GM21526 (cell line): ENCODE results near the gene BIRC7.

Experiments
- ATAC-seq: cut with Tn5 transposase; IDR thresholded peaks from one replicate; pipeline ENCODE4 v1.9.1; 2021; ENCODE audit warnings: moderate library complexity; ENCODE audit not compliant: unreplicated experiment, low FRiP score

BIRC7 gene

GRCh38 chr20:63261060-63261794 lies 25.5 kb downstream of the BIRC7 start:
- no peak for ATAC-seq

GRCh38 chr20:63261795-63262528 lies 26.3 kb downstream of the BIRC7 start:
- ATAC-seq, result no peak

- no peak for ATAC-seq
These were observed 27.1 kb downstream of the BIRC7 start for GRCh38 chr20:63262836-63263235.

GRCh38 chr20:63264000-63264399 lies 28.3 kb downstream of the BIRC7 start:
- no peak for ATAC-seq

DNA sequence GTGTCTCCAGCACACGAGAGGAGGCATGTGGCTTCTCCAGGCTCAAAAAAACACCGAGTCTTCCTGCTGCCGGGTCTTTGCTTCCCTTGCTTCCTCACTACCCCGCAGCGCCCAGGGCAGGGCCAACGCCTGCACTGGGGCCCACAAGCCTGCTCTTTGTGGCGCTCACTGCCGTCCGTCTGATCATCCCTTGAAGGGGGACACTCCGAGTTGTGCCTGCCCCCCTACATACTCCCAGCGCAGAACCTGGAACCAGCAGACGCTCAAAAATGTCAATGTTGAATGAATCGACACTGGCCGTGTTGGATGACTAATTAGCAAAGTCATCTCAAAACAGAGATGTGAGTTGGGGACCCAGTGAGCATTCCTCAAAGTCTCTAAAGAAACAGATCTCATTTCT lies 28.8 kb downstream of the BIRC7 start:
- ATAC-seq, result no peak

GRCh38 chr20:63265891-63266515 lies 30.3 kb downstream of the BIRC7 start:
- no peak for ATAC-seq

GRCh38 chr20:63267691-63268090 lies 32.0 kb downstream of the BIRC7 start:
- no peak for ATAC-seq

DNA sequence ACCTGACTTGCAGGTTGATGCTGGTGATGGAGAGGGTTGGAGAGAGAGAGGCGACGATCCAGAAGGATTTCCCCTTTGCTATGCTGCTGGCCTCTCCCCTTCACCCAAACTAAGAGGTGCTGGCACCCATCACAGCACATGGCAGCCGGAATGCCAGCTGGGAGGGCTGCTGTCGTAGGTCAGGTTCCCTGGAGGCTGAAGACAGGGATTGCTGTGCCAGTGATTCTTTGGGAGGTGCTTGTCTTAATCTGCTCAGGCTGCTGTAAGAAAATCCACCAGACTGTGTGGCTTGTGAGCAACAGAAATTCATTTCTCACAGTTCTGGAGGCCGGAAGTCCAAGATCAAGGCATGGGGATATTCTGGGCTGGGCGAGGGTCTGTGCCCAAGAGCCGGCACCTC lies 32.6 kb downstream of the BIRC7 start:
- ATAC-seq, result no peak

GRCh38 chr20:63268671-63269439 lies 33.1 kb downstream of the BIRC7 start:
- no peak for ATAC-seq

GRCh38 chr20:63269724-63270123 lies 34.0 kb downstream of the BIRC7 start:
- ATAC-seq, result no peak

DNA sequence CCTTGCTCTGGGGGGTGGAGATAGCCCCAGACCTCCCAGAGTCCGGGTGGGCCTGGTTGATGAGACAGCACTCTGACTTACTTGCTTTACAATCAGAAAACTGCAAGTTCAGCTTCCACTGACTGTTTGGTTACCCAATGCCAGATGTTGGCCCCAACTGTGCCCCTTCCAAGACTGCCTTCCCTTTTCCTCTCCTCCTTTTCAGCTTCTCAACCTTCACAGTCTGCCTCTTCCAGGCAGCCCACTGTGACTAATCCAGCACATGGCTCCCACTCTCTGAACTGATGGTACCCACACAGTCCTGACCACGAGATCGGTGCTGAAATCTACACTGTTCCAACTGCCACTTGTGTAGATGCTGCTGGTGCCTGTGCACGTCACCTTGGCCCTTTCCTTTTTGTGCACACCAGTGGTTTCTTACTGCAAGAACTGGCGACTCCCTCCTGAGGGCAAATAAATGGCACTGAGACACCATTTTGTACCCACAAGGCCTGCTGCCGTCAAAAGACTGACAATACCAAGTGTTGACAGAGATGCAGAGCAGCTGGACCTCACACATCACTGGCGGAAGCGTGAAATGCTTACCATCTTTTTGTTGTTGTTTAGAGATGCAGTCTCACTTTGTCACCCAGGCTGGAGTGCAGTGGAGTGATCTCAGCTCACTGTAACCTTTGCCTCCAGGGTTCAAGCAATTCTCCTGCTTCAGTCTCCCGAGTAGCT lies 35.1 kb downstream of the BIRC7 start:
- no peak for ATAC-seq

GRCh38 chr20:63272105-63273058 lies 36.7 kb downstream of the BIRC7 start, which contains the start of gene ARFGAP1:
Gene ARFGAP1, plus strand, starts transcription at chr20:63272813. Its CDS starts 2,768 bp downstream, at chr20:63275581.
- peak; percentile 82 for ATAC-seq

DNA sequence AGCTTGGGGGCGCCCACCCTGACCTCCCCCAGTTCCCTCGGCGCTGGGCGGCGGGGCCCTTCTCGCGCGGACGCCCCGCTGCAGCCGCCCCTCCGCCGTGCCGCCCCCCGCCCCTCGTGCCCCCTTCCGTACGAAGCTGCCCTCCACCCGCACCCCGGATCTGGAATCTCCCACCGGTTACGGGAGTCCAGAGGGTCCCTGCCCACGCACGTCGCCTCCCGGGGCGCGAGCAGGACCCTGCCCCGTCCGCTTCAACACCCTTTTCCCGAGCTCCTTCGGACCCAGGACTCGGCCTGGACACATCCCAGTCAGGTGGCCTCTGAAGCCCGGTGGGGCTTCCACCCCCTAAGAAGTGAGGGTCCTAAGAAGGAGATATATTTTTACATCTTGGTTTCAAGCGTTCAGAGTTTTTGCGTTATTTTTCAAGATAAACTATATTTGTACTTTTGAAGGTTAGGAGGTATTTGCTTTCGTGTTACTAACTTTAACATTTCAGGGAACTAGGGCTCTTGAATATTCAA lies 37.4 kb downstream of the BIRC7 start:
- no peak for ATAC-seq

DNA sequence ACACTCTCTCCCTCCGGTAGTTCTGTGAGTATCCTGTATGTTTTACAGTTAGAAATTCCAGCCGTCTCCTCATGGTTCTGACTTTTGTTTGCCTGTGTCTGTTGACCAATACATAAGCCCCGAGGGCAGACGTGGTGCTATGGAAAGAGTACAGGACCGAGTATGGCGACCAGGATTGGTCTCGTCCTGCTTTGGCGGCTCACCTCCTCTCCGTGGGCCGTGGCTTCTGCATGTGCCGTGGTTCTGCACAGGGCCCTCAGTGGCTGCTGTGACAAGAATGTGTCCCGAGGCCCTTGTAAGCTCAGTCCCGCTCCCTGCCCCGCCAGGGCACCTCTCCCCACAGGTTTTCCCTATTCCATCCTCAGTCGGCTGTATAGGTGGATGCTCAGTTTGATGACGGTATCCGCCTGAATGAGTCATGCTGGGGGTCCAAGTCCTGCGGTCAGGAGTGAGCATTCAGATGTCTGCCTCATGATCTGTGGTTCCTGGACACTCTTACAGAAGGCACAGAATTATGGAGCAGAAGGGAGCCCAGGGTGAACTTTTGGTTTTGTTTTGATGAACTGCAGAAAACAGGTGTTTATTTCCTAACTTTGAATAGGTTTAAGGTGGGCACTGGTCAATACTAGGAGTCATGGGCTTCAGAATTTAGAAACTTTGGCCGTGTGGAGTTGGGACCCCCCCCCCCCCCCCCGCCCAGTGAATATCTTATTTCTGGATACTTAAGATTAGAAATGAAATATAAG lies 38.1 kb downstream of the BIRC7 start:
- no peak for ATAC-seq

GRCh38 chr20:63274381-63275228 lies 38.9 kb downstream of the BIRC7 start:
- no peak for ATAC-seq

DNA sequence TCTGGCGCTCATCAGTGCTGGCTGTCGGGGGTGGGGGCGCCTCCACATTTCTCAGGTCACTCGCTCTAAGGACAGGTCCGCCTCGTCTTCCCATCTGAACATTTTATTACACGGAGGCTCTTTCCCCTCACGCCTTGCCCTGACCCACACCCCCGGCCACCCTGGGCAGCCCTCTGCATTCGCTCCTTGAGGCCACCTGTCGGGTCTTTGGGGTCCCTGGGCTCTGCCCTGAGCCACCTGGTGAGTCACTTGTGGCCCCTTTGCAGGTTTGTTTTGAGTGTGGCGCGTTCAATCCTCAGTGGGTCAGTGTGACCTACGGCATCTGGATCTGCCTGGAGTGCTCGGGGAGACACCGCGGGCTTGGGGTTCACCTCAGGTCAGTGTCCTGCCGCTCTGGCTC lies 40.1 kb downstream of the BIRC7 start:
- ATAC-seq, result no peak

- ATAC-seq, result no peak
These were observed 41.3 kb downstream of the BIRC7 start for GRCh38 chr20:63276956-63277355.
